B cell (primary cell): ENCODE results near the gene TBX20. TPM values are rescaled to one million over a fixed set of nuclear protein-coding genes. Genes with fewer than 3 reads are reported as not detected.
"Not testable (repeated sequence)": the region's sequence is repeated elsewhere in the genome, so short reads cannot be mapped to it uniquely, and the experiment has no call there.

Experiments
- ATAC-seq: fragments of 200-7000 bp; cut with Tn5 transposase; one replicate; pipeline ENCODE4 v1.10.0; 2021; ENCODE audit warnings: low read depth, mild to moderate bottlenecking, moderate number of reproducible peaks, moderate library complexity
- CTCF ChIA-PET: fragments of 350-600 bp; sonication (Branson Sonifier 250); formaldehyde crosslinking; loops from one replicate; lab custom pipeline; 2021; ENCODE audit warnings: antibody characterized with exemption, inconsistent platforms; lab: Charles Lee
- POLR2A ChIA-PET: fragments of 350-600 bp; sonication (Branson Sonifier 250); formaldehyde crosslinking; loops from one replicate; lab custom pipeline; 2021; ENCODE audit warnings: antibody characterized with exemption; lab: Charles Lee
- DNase-seq: peaks from one replicate; pipeline ENCODE4 v3.0.0; 2013
- H2AFZ ChIP-seq: 2 replicates; pipeline ENCODE4 v1.6.1; 2012; ENCODE audit warnings: mild to moderate bottlenecking, low read depth, low read length; ENCODE audit not compliant: insufficient read depth, poor library complexity, severe bottlenecking
- H3K27ac ChIP-seq, 2 donors: 1 replicate in 1 of 2; 2 replicates in 1 of 2; pipeline ENCODE4 v1.5.1; 2012 to 2013; ENCODE audit warnings: low read length in 2 of 2, mild to moderate bottlenecking in 2 of 2, moderate library complexity in 1 of 2
- H3K27me3 ChIP-seq, 4 experiments: fragments of 200-600 bp in 1 of 4; sonication (generic) in 1 of 4; replicated peaks in 1 of 4; 1 replicate in 2 of 4; 2 replicates in 2 of 4; pipeline versions ENCODE4 v1.6.1 to v1.7.0; 2013 to 2016; ENCODE audit warnings: low read length in 3 of 4, mild to moderate bottlenecking in 2 of 4, mixed read lengths in 1 of 4, moderate library complexity in 1 of 4; ENCODE audit not compliant: insufficient read depth in 4 of 4, control insufficient read depth in 3 of 4; ENCODE audit errors: control extremely low read depth in 1 of 4
- H3K36me3 ChIP-seq, 2 experiments: replicated peaks in 1 of 2; 1 replicate in 1 of 2; 2 replicates in 1 of 2; pipeline versions ENCODE4 v1.6.1 to v1.7.1; 2013; ENCODE audit warnings: low read length in 1 of 2; ENCODE audit not compliant: insufficient read depth in 2 of 2, control insufficient read depth in 1 of 2; ENCODE audit errors: control extremely low read depth in 1 of 2, extremely low read depth in 1 of 2
- H3K4me1 ChIP-seq, 2 donors: fragments of 200-600 bp in 1 of 2; sonication (generic) in 1 of 2; 1 replicate in 1 of 2; 2 replicates in 1 of 2; pipeline versions ENCODE4 v1.5.1 to v1.6.1; 2013 to 2017; ENCODE audit warnings: low read length in 2 of 2; ENCODE audit not compliant: control insufficient read depth in 2 of 2, insufficient read depth in 2 of 2
- H3K4me2 ChIP-seq: replicated peaks from 2 replicates; pipeline ENCODE3; 2012; ENCODE audit warnings: mild to moderate bottlenecking, low read depth, low read length; ENCODE audit not compliant: poor library complexity, severe bottlenecking
- H3K4me3 ChIP-seq, 5 experiments: fragments of 200-600 bp in 1 of 5; sonication (generic) in 1 of 5; 1 replicate in 3 of 5; 2 replicates in 2 of 5; pipeline versions ENCODE4 v1.5.1 to v1.7.0; 2011 to 2016; ENCODE audit warnings: low read length in 4 of 5, mild to moderate bottlenecking in 4 of 5, low read depth in 2 of 5, control low read depth in 1 of 5, moderate library complexity in 1 of 5; ENCODE audit not compliant: insufficient read depth in 1 of 5; ENCODE audit errors: control extremely low read depth in 1 of 5, extremely low read depth in 1 of 5
- H3K79me2 ChIP-seq: fragments of 200-600 bp; sonication (generic); one replicate; pipeline ENCODE4 v1.6.0; 2016; ENCODE audit warnings: low read length; ENCODE audit not compliant: control insufficient read depth, insufficient read depth
- H3K9ac ChIP-seq: fragments of 200-600 bp; sonication (generic); 2 replicates; pipeline ENCODE4 v1.6.1; 2017; ENCODE audit warnings: mild to moderate bottlenecking, low read length, moderate library complexity
- H3K9me3 ChIP-seq, 3 donors: one replicate each; pipeline versions ENCODE4 v1.6.1 to v1.7.1; 2013; ENCODE audit warnings: low read length in 2 of 3; ENCODE audit not compliant: control insufficient read depth in 2 of 3, insufficient read depth in 1 of 3; ENCODE audit errors: control extremely low read depth in 1 of 3
- H4K20me1 ChIP-seq: 2 replicates; pipeline ENCODE4 v1.6.0; 2012; ENCODE audit warnings: mild to moderate bottlenecking, low read length; ENCODE audit not compliant: insufficient read depth, control insufficient read depth, poor library complexity, severe bottlenecking
- H3K27ac Mint-ChIP-seq: one replicate; pipeline ENCODE4 v1.8.0; 2021; ENCODE audit warnings: mixed read lengths
- H3K27me3 Mint-ChIP-seq: one replicate; pipeline ENCODE4 v1.8.0; 2021; ENCODE audit warnings: mixed read lengths
- H3K4me1 Mint-ChIP-seq: one replicate; pipeline ENCODE4 v1.8.0; 2021; ENCODE audit warnings: mixed read lengths
- H3K4me3 Mint-ChIP-seq: one replicate; pipeline ENCODE4 v1.8.0; 2021; ENCODE audit warnings: mixed read lengths
- H3K9me3 Mint-ChIP-seq: one replicate; pipeline ENCODE4 v1.8.0; 2022; ENCODE audit warnings: mixed read lengths; ENCODE audit not compliant: insufficient read depth
- WGBS: methylation state at CpG from one replicate; pipeline ENCODE4 v1.1.5; 2013; ENCODE audit warnings: missing lambda C conversion rate; ENCODE audit not compliant: insufficient coverage; 5-methylcytosine and 5-hydroxymethylcytosine counted together
- intact Hi-C: fragments of 100-400 bp; cut with micrococcal nuclease; formaldehyde crosslinking; loops from one replicate; pipeline ENCODE4 v1.10.0; 2022
- polyA plus RNA-seq: library from polyadenylated mRNA; depleted of rRNA; stranded (reverse); fragments of >200 nt; gene quantifications from 2 replicates; pipeline ENCODE4 v1.2.3, GENCODE V29; 2012
- total RNA-seq, 2 donors: library from RNA; stranded (reverse); fragments of 120-200 nt in 1 of 2; gene quantifications; 1 replicate in 1 of 2; 2 replicates in 1 of 2; pipeline versions ENCODE4 v1.2.3 to v1.2.4, GENCODE V29; 2013 to 2022

The TBX20 gene
- total and polyA plus RNA-seq, 2 donors (not counting 1 experiment from before 2014, with no cell fraction given) = 0.25 TPM; not detected in 1

- H3K27me3 ChIP-seq, CTCF ChIA-PET, H3K9me3 ChIP-seq, H3K4me3 ChIP-seq, H3K4me2 ChIP-seq, H3K36me3 ChIP-seq, H3K79me2 ChIP-seq, H3K27ac ChIP-seq, H3K4me1 ChIP-seq, H3K9ac ChIP-seq, H3K4me1 Mint-ChIP-seq, DNase-seq, H4K20me1 ChIP-seq, intact Hi-C loops, H3K27ac Mint-ChIP-seq, H2AFZ ChIP-seq, H3K9me3 Mint-ChIP-seq, H3K4me3 Mint-ChIP-seq, POLR2A ChIA-PET, ATAC-seq: not testable (repeated sequence)
- no CpG with 5 or more reads among the region's 2 CpGs for WGBS
- peaks cover 19% of the 10 kb centered on the region for H3K27me3 Mint-ChIP-seq
Measured at GRCh38 chr7:35229116-35229780, 24.7 kb downstream of the TBX20 start.

- WGBS = 80% methylated on average over 1 of the region's 5 CpGs
- intact Hi-C loops = not testable (repeated sequence)
Measured at GRCh38 chr7:35228496-35229051, 25.3 kb downstream of the TBX20 start.

GRCh38 chr7:35227438-35227837 is 26.5 kb downstream of the TBX20 start:
- peaks cover 31% of the 10 kb centered on the region for H3K27me3 Mint-ChIP-seq
- POLR2A ChIA-PET, ATAC-seq, H3K4me1 ChIP-seq, DNase-seq, H3K9me3 Mint-ChIP-seq, H3K4me3 Mint-ChIP-seq, H3K4me1 Mint-ChIP-seq, H2AFZ ChIP-seq, intact Hi-C loops, H4K20me1 ChIP-seq, H3K27ac ChIP-seq, H3K79me2 ChIP-seq, CTCF ChIA-PET, H3K9me3 ChIP-seq, H3K36me3 ChIP-seq, H3K27ac Mint-ChIP-seq, H3K27me3 ChIP-seq, H3K4me2 ChIP-seq, H3K9ac ChIP-seq, H3K4me3 ChIP-seq: not testable (repeated sequence)
- WGBS = 80% methylated on average over 1 of the region's 5 CpGs

More at GRCh38 chr7:35228496-35229051, 25.3 kb downstream of the TBX20 start:
- H3K27ac ChIP-seq, H4K20me1 ChIP-seq, H3K36me3 ChIP-seq, H3K4me3 Mint-ChIP-seq, H3K9me3 ChIP-seq, DNase-seq, CTCF ChIA-PET, H3K4me1 ChIP-seq, H3K79me2 ChIP-seq, H3K9ac ChIP-seq, H3K4me2 ChIP-seq, H3K27me3 ChIP-seq, H3K27ac Mint-ChIP-seq, H3K4me1 Mint-ChIP-seq, H3K9me3 Mint-ChIP-seq, ATAC-seq, POLR2A ChIA-PET, H2AFZ ChIP-seq, H3K4me3 ChIP-seq: not testable (repeated sequence)
- H3K27me3 Mint-ChIP-seq = peaks cover 20% of the 10 kb centered on the region

- H3K4me1 ChIP-seq, H3K79me2 ChIP-seq, H3K9ac ChIP-seq, H3K9me3 Mint-ChIP-seq, H3K36me3 ChIP-seq, ATAC-seq, CTCF ChIA-PET, H3K27ac ChIP-seq, DNase-seq, H3K4me3 ChIP-seq, H3K4me1 Mint-ChIP-seq, H2AFZ ChIP-seq, H3K27ac Mint-ChIP-seq, intact Hi-C loops, H3K4me2 ChIP-seq, H3K27me3 ChIP-seq, H3K9me3 ChIP-seq, H3K4me3 Mint-ChIP-seq, H4K20me1 ChIP-seq, POLR2A ChIA-PET: not testable (repeated sequence)
- H3K27me3 Mint-ChIP-seq = peaks cover 31% of the 10 kb centered on the region
- 100% methylated on average over 1 of the region's 1 CpG for WGBS
Measured at GRCh38 chr7:35222445-35222844, 31.5 kb downstream of the TBX20 start.
